ENCODE results near the gene VOPP1.

Gene VOPP1

DNA sequence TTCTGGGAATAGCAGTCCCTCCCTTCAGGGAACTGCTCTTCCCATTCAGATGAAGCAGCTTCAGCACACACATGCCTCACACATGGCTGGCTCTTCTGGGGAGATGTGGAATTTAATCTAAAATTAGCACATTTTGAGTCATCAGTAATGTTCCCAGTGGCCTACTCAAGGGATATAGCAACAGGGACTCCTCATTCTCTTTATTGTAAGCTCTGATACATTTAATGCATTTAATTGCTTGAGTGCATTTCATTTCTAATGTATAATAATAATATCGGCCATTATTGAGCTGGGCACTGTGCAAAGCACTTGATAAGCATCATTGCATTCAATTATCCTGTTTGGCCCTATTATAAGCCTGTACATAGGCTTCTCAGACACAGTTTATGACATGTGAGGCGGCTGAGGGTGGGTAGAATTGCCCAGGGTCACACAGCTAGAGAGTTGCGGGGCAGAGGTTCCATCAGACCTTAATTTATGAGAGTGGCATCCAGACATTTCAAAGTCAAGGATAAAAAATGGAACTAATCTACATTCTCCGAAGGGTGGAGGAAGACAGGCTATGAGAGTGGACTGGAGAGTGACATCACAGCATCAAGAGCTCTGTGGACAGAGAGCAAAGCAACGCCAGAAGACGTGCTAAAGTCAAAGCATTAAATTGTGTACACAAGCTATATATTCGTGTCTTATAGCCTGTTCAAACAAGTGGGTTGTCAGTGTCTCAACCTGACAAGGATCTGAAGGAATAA, 130.4 kb downstream of the VOPP1 start:
- H3K4me1 ChIP-seq (ENCODE audit: control insufficient read depth in 1 of 2, insufficient read depth in 2 of 2, low read length in 2 of 2) = no peaks in the 10 kb centered on the region
- H3K9ac ChIP-seq (ENCODE audit: low read depth in 1 of 2, low read length in 2 of 2) = no peak overlapping the region
- no peaks in the 10 kb centered on the region for H3K27me3 ChIP-seq (ENCODE audit: control insufficient read depth in 1 of 2, insufficient read depth in 2 of 2, low read length in 2 of 2)
- H3K27ac ChIP-seq (ENCODE audit: low read depth, low read length) = no peak overlapping the region
- H3K4me3 ChIP-seq (ENCODE audit: low read depth in 1 of 2, low read length in 2 of 2) = no peak overlapping the region
- H3K9me3 ChIP-seq (ENCODE audit: control insufficient read depth in 1 of 2, low read length in 2 of 2) = no peaks in the 10 kb centered on the region
- H3K36me3 ChIP-seq (ENCODE audit: control insufficient read depth in 1 of 2, insufficient read depth in 2 of 2, low read length in 2 of 2) = no peaks in the 10 kb centered on the region

GRCh38 chr7:55441002-55441401, 131.3 kb downstream of the VOPP1 start:
- Histone ChIP-seq H3K9ac (ENCODE audit: low read depth in 1 of 2, low read length in 2 of 2) (no peak overlapping the region), H3K4me1 (ENCODE audit: control insufficient read depth in 1 of 2, insufficient read depth in 2 of 2, low read length in 2 of 2) (no peaks in the 10 kb centered on the region), H3K27me3 (ENCODE audit: control insufficient read depth in 1 of 2, insufficient read depth in 2 of 2, low read length in 2 of 2) (no peaks in the 10 kb centered on the region), H3K27ac (ENCODE audit: low read depth, low read length) (no peak overlapping the region), H3K4me3 (ENCODE audit: low read depth in 1 of 2, low read length in 2 of 2) (no peak overlapping the region), H3K36me3 (ENCODE audit: control insufficient read depth in 1 of 2, insufficient read depth in 2 of 2, low read length in 2 of 2) (no peaks in the 10 kb centered on the region), H3K9me3 (ENCODE audit: control insufficient read depth in 1 of 2, low read length in 2 of 2) (no peaks in the 10 kb centered on the region)

GRCh38 chr7:55440040-55440690, 132.1 kb downstream of the VOPP1 start:
- Histone ChIP-seq H3K4me1 (ENCODE audit: control insufficient read depth in 1 of 2, insufficient read depth in 2 of 2, low read length in 2 of 2) (no peaks in the 10 kb centered on the region), H3K27ac (ENCODE audit: low read depth, low read length) (no peak overlapping the region), H3K4me3 (ENCODE audit: low read depth in 1 of 2, low read length in 2 of 2) (no peak overlapping the region), H3K27me3 (ENCODE audit: control insufficient read depth in 1 of 2, insufficient read depth in 2 of 2, low read length in 2 of 2) (no peaks in the 10 kb centered on the region), H3K9me3 (ENCODE audit: control insufficient read depth in 1 of 2, low read length in 2 of 2) (no peaks in the 10 kb centered on the region), H3K36me3 (ENCODE audit: control insufficient read depth in 1 of 2, insufficient read depth in 2 of 2, low read length in 2 of 2) (no peaks in the 10 kb centered on the region), H3K9ac (ENCODE audit: low read depth in 1 of 2, low read length in 2 of 2) (no peak overlapping the region)

DNA sequence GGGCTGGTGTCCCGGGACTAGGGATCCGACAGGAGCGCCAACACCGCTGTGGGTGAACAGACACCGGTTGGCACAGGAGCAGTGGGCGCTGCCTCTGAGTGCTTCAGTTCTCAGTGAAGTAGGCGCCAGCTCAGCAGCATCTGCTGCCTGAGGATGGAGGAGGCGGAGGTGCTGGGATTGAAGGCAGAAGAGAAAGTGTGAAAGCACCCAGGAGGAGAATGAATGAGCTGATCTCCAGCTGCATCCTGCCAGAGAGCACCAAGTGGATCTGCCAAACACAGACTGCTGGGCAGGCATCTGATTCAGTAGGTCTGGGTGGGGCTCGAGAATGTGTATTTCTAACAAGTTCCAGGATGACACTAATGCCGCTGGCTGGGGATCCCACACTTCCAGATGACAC, 132.7 kb downstream of the VOPP1 start:
- Histone ChIP-seq H3K27ac (ENCODE audit: low read depth, low read length) (no peak overlapping the region), H3K9ac (ENCODE audit: low read depth in 1 of 2, low read length in 2 of 2) (no peak overlapping the region), H3K27me3 (ENCODE audit: control insufficient read depth in 1 of 2, insufficient read depth in 2 of 2, low read length in 2 of 2) (no peaks in the 10 kb centered on the region), H3K36me3 (ENCODE audit: control insufficient read depth in 1 of 2, insufficient read depth in 2 of 2, low read length in 2 of 2) (no peaks in the 10 kb centered on the region), H3K4me1 (ENCODE audit: control insufficient read depth in 1 of 2, insufficient read depth in 2 of 2, low read length in 2 of 2) (no peaks in the 10 kb centered on the region), H3K9me3 (ENCODE audit: control insufficient read depth in 1 of 2, low read length in 2 of 2) (no peaks in the 10 kb centered on the region), H3K4me3 (ENCODE audit: low read depth in 1 of 2, low read length in 2 of 2) (no peak overlapping the region)

GRCh38 chr7:55438757-55439525, 133.4 kb downstream of the VOPP1 start:
- Histone ChIP-seq H3K4me1 (ENCODE audit: control insufficient read depth in 1 of 2, insufficient read depth in 2 of 2, low read length in 2 of 2) (no peaks in the 10 kb centered on the region), H3K9ac (ENCODE audit: low read depth in 1 of 2, low read length in 2 of 2) (no peak overlapping the region), H3K4me3 (ENCODE audit: low read depth in 1 of 2, low read length in 2 of 2) (no peak overlapping the region), H3K27ac (ENCODE audit: low read depth, low read length) (no peak overlapping the region), H3K27me3 (ENCODE audit: control insufficient read depth in 1 of 2, insufficient read depth in 2 of 2, low read length in 2 of 2) (no peaks in the 10 kb centered on the region), H3K9me3 (ENCODE audit: control insufficient read depth in 1 of 2, low read length in 2 of 2) (no peaks in the 10 kb centered on the region), H3K36me3 (ENCODE audit: control insufficient read depth in 1 of 2, insufficient read depth in 2 of 2, low read length in 2 of 2) (no peaks in the 10 kb centered on the region)

DNA sequence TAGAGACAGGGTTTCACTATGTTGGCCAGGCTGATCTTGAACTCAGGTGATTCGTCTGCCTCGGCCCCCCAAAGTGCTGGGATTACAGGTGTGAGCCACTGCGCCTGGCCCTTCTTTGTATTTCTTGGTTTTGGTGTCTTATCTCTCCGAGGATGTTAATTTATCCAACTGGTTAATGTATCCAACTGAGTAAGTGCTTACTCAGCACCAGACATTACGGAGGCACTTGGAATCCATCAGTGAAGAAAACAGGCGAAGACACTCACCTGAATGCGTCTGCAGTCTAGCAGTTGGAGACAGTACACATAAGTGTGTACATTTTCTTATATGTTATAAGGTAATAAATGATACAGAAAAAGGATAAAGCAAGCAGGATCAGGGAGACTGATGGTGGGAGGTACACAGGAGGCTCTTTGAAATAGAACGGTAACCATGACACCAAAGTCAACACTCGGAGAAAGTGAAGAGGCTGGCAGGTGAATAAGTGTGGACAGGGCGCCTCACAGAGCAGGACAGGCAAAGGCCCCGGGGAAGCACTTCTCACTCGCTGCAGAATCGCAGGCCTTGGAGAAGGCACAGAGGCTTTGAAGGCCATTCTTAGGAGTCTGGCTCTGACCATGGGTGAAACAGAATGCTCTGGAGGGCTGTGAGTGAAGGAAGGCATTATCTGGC, 134.1 kb downstream of the VOPP1 start:
- no peaks in the 10 kb centered on the region for H3K9me3 ChIP-seq (ENCODE audit: control insufficient read depth in 1 of 2, low read length in 2 of 2)
- no peak overlapping the region for H3K27ac ChIP-seq (ENCODE audit: low read depth, low read length)
- no peak overlapping the region for H3K9ac ChIP-seq (ENCODE audit: low read depth in 1 of 2, low read length in 2 of 2)
- H3K4me1 ChIP-seq (ENCODE audit: control insufficient read depth in 1 of 2, insufficient read depth in 2 of 2, low read length in 2 of 2) = no peaks in the 10 kb centered on the region
- H3K27me3 ChIP-seq (ENCODE audit: control insufficient read depth in 1 of 2, insufficient read depth in 2 of 2, low read length in 2 of 2) = no peaks in the 10 kb centered on the region
- H3K4me3 ChIP-seq (ENCODE audit: low read depth in 1 of 2, low read length in 2 of 2) = no peak overlapping the region
- no peaks in the 10 kb centered on the region for H3K36me3 ChIP-seq (ENCODE audit: control insufficient read depth in 1 of 2, insufficient read depth in 2 of 2, low read length in 2 of 2)

GRCh38 chr7:55437375-55437774, 134.9 kb downstream of the VOPP1 start:
- no peak overlapping the region for H3K9ac ChIP-seq (ENCODE audit: low read depth in 1 of 2, low read length in 2 of 2)
- H3K27ac ChIP-seq (ENCODE audit: low read depth, low read length) = no peak overlapping the region
- no peaks in the 10 kb centered on the region for H3K4me1 ChIP-seq (ENCODE audit: control insufficient read depth in 1 of 2, insufficient read depth in 2 of 2, low read length in 2 of 2)
- no peak overlapping the region for H3K4me3 ChIP-seq (ENCODE audit: low read depth in 1 of 2, low read length in 2 of 2)
- no peaks in the 10 kb centered on the region for H3K36me3 ChIP-seq (ENCODE audit: control insufficient read depth in 1 of 2, insufficient read depth in 2 of 2, low read length in 2 of 2)
- no peaks in the 10 kb centered on the region for H3K27me3 ChIP-seq (ENCODE audit: control insufficient read depth in 1 of 2, insufficient read depth in 2 of 2, low read length in 2 of 2)
- H3K9me3 ChIP-seq (ENCODE audit: control insufficient read depth in 1 of 2, low read length in 2 of 2) = no peaks in the 10 kb centered on the region

GRCh38 chr7:55436457-55436856, 135.8 kb downstream of the VOPP1 start:
- no peaks in the 10 kb centered on the region for H3K36me3 ChIP-seq (ENCODE audit: control insufficient read depth in 1 of 2, insufficient read depth in 2 of 2, low read length in 2 of 2)
- H3K9ac ChIP-seq (ENCODE audit: low read depth in 1 of 2, low read length in 2 of 2) = no peak overlapping the region
- no peak overlapping the region for H3K27ac ChIP-seq (ENCODE audit: low read depth, low read length)
- H3K4me1 ChIP-seq (ENCODE audit: control insufficient read depth in 1 of 2, insufficient read depth in 2 of 2, low read length in 2 of 2) = no peaks in the 10 kb centered on the region
- H3K27me3 ChIP-seq (ENCODE audit: control insufficient read depth in 1 of 2, insufficient read depth in 2 of 2, low read length in 2 of 2) = no peaks in the 10 kb centered on the region
- no peaks in the 10 kb centered on the region for H3K9me3 ChIP-seq (ENCODE audit: control insufficient read depth in 1 of 2, low read length in 2 of 2)
- no peak overlapping the region for H3K4me3 ChIP-seq (ENCODE audit: low read depth in 1 of 2, low read length in 2 of 2)

GRCh38 chr7:55435466-55435865, 136.8 kb downstream of the VOPP1 start:
- Histone ChIP-seq H3K36me3 (ENCODE audit: control insufficient read depth in 1 of 2, insufficient read depth in 2 of 2, low read length in 2 of 2) (no peaks in the 10 kb centered on the region), H3K9ac (ENCODE audit: low read depth in 1 of 2, low read length in 2 of 2) (no peak overlapping the region), H3K27me3 (ENCODE audit: control insufficient read depth in 1 of 2, insufficient read depth in 2 of 2, low read length in 2 of 2) (no peaks in the 10 kb centered on the region), H3K4me3 (ENCODE audit: low read depth in 1 of 2, low read length in 2 of 2) (no peak overlapping the region), H3K27ac (ENCODE audit: low read depth, low read length) (no peak overlapping the region), H3K4me1 (ENCODE audit: control insufficient read depth in 1 of 2, insufficient read depth in 2 of 2, low read length in 2 of 2) (no peaks in the 10 kb centered on the region), H3K9me3 (ENCODE audit: control insufficient read depth in 1 of 2, low read length in 2 of 2) (no peaks in the 10 kb centered on the region)

Measured in duodenal mucosa (tissue), 2 donors.